ENCODE data around the gene BRI3.

- TF ChIP-seq CTCF (IDR thresholded peaks at IDR 0.05 in 2 of 3, conservative IDR thresholded peaks at IDR 0.05 in 1 of 3; ENCODE audit: borderline replicate concordance in 1 of 3, insufficient read depth in 1 of 3, low read depth in 2 of 3, low read length in 2 of 3) (no peak), FOSL1 (IDR thresholded peaks at IDR 0.05; ENCODE audit: low read depth) (no peak), POLR2AphosphoS5 (IDR thresholded peaks at IDR 0.05; ENCODE audit: low read depth, low read length) (no peak), POLR2A (IDR thresholded peaks at IDR 0.05; ENCODE audit: borderline replicate concordance, extremely low read depth, insufficient read depth, insufficient read length) (no peak), EZH2 (IDR thresholded peaks at IDR 0.05) (no peak), SRF (IDR thresholded peaks at IDR 0.05; ENCODE audit: low read depth) (no peak), CEBPB (IDR thresholded peaks at IDR 0.05; ENCODE audit: low read depth) (no peak), MAX (IDR thresholded peaks at IDR 0.05) (no peak)
Measured at GRCh38 chr7:98242934-98243333, 38.6 kb upstream of the BRI3 start.

Measured in HCT116 (cell line).